Fibroblast of skin of left quadriceps (primary cell): ENCODE results near the gene GOLGA6L7.
"Not testable (repeated sequence)": the region's sequence is repeated elsewhere in the genome, so short reads cannot be mapped to it uniquely, and the experiment has no call there.

Experiments used
- DNase-seq, 2 experiments: peaks; one replicate each; pipeline ENCODE4 v3.0.0-alpha.2; 2013; ENCODE audit warnings: low read depth in 2 of 2

The GOLGA6L7 gene

DNA sequence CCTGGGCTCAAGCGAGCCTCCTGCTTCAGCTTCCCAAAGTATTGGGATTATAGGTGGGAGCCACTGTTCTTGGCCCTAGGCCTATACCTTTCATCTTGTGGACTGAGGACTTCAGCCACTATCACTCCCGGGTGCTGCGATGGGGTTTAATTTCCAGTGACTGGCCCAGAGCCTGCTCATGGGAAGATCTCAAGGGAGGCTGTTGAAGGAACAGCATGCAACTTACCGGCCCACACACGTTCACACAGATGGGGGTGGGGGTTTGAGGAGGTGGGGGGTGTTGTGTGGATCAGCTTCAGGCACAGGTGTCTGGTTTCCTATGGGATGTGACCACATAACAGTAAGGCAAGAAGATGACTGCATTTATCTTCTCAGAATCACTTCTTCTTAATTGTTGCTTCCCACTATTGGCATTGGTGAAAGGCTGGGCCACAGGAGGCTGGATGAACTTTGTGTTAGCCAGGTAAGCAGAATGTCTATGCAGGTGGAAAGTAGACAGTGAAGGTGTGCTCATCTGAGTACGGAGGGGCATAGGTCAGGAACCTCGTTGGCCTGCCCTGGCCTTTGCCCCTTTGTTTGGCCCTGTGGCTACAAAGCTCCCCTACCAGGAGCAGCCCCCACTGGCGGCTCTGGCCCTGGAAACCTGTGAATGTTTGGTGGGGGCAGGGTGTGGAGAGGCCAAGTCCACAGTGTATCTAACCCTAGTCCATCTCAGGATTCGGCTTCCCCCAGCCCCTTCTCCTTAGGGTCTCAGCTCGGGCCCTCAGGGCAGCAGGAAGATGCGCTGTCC lies 35.9 kb upstream of the GOLGA6L7 start:
- no peak for DNase-seq

- no peak for DNase-seq
Observed at GRCh38 chr15:28881600-28881999, 33.2 kb upstream of the GOLGA6L7 start.

GRCh38 chr15:28881170-28881569 lies 32.7 kb upstream of the GOLGA6L7 start:
- no peak for DNase-seq

DNA sequence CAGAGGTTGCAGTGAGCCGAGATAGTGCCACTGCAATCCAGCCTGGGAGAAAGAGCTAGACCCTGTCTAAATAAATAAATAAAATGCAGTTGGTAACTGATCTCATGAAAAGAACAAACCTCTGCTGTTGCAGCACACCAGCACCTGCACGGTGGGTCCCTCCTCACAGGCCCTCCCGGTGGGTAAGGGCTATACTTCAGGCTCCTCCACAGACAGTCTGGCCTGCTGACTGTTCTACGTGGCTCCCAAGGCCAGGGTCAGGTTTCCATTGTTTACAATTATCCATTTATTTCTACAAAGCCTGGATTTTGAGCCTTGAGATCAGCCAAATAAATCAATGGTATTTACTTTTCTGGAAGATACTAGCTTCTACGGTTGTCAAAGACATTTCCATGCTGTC lies 32.2 kb upstream of the GOLGA6L7 start:
- no peak for DNase-seq

DNA sequence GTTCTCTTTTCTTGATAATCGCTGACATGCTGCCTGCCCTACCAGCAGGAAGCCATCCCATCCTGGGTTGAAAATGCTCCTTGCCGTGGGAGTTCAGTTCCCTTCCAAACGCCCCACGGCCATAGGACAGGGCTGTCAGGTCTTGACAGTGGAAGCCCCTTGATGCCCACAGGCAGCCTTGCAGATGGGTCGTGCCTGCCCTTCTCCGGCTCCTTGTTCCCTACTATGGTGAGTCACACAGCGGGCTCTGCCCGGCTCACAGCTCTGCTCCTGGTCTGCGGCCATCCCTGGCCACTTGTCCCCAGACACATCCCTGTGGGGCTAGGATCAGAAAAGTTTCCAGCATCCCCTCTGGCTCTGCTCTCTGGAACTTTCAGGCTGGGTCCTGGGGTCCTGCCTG lies 31.1 kb upstream of the GOLGA6L7 start:
- DNase-seq: no peak

GRCh38 chr15:28878209-28878608 lies 29.8 kb upstream of the GOLGA6L7 start:
- DNase-seq: no peak

- no peak for DNase-seq
Observed at GRCh38 chr15:28876845-28877185, 28.4 kb upstream of the GOLGA6L7 start.

GRCh38 chr15:28876131-28876844 lies 27.8 kb upstream of the GOLGA6L7 start:
- no peak for DNase-seq

- DNase-seq: no peak
Observed at GRCh38 chr15:28875461-28876000, 27.1 kb upstream of the GOLGA6L7 start.

DNA sequence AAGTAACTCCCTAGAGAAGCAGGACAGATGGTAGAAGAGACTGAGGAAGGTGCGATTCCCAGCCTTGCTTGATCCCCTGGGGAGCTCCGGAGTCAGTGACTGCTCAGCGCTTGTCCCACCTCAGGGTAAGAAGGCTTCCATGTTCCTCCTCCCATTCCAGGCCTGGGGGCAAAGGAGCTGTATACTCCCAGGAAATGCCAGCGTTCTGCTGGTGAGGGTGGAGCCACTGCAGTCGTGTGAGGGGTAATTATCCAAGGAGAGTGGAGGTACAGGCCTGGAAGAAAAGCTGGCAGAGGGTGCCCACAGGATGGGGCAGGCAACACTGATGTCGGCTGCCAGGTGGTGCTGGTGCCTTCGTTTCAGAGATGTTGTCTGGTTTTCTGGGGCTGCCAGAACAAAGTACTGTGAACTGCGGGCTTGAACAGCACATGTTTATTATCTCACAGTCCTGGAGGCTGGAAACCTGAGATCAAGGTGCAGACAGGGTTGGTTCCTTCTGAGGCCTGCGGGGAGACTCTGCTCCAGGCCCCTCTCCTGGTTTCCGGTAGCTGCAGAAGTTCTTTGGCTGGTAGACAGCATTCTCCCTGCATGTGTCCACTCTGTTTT lies 25.2 kb upstream of the GOLGA6L7 start:
- DNase-seq: no peak

GRCh38 chr15:28873006-28873405 lies 24.6 kb upstream of the GOLGA6L7 start:
- DNase-seq: no peak

DNA sequence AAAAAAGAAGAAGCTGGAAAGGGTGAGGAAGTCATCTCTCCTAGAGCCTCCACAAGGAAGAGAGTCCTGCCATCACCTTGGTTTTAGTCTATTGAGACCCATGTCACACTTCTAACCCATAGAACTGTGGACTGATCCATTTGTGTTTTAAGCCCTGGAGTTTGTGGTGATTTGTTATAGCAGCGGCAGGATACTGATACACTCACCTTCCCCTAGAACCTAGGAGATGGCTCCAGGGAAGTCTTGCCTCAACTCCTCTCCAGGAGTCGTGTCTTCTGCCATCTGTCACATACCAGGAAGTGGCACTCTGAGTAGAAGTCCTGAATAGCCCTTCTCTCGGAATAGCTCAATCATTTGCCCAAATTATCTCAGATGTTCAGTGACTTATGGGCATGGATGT lies 22.7 kb upstream of the GOLGA6L7 start:
- no peak for DNase-seq

GRCh38 chr15:28868744-28869345 lies 20.4 kb upstream of the GOLGA6L7 start:
- DNase-seq: no peak

DNA sequence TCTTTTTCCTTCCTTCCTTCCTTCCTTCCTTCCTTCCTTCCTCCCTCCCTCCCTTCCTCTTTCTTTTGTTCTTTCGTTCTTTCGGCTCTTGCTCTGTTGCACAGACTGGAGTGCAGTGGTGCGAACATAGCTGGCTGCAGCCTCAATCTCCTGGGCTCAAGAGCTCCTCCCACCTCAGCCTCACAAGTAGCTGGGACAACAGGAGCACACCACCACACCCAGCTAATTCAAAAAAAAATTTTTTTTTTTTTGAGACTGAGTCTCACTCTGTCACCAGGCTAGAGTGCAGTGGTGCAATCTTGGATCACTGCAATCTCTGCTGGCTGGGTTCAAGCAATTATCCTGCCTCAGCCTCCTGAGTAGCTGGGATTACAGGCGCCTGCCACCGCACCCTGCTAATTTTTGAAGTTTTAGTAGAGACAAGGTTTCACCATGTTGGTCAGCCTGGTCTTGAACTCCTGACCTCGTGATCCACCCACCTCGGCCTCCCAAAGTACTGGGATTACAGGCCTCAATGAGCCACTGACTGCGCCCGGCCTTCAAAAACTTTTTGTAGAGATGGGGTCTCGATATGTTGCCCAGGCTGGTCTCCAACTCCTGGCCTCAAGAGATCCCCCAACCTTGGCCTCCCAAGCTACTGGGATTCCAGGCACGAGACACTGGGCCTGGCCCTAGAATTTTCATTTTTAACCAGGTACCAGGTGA lies 13.3 kb upstream of the GOLGA6L7 start:
- DNase-seq: not testable (repeated sequence)

- DNase-seq: no peak
Observed at GRCh38 chr15:28861031-28861534, 12.6 kb upstream of the GOLGA6L7 start.

DNA sequence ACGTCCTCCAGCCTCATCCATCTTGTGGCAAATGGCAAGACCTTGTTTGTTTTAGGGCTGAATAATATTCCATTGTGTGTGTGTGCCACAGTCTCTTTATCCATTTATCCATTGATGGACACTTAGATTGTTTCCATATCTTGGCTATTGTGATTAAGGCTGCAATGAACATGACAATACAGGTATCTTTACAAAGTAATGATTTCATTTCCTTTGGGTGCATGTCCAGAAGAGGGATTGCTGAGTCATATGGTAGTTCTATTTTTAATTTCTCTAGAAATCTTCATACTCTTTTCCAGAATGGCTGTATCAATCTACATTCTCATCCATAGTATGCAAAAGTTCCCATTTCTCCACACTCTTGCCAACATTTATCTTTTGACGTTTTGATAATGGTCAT lies 6.1 kb upstream of the GOLGA6L7 start:
- not testable (repeated sequence) for DNase-seq

- DNase-seq: not testable (repeated sequence)
Observed at GRCh38 chr15:28853654-28854053, 5.2 kb upstream of the GOLGA6L7 start.

DNA sequence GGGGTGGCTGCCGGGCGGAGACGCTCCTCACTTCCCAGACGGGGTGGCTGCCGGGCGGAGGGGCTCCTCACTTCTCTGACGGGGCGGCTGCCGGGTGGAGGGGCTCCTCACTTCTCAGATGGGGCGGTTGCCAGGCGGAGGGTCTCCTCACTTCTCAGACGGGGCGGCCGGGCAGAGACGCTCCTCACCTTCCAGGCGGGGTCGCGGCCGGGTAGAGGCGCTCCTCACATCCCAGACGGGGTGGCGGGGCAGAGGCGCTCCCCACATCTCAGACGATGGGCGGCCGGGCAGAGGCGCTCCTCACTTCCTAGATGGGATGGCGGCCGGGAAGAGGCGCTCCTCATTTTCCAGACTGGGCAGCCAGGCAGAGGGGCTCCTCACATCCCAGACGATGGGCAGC lies 1.3 kb upstream of the GOLGA6L7 start:
- DNase-seq: not testable (repeated sequence)

DNA sequence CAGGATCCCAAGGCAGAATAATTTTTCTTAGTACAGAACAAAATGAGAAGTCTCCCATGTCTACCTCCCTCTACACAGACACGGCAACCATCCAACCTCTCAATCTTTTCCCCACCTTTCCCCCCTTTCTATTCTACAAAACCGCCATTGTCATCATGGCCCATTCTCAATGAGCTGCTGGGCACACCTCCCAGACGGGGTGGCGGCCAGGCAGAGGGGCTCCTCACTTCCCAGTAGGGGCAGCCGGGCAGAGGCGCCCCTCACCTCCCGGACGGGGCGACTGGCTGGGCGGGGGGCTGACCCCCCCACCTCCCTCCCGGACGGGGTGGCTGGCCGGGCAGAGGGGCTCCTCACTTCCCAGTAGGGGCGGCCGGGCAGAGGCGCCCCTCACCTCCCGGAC lies 827 bp upstream of the GOLGA6L7 start:
- DNase-seq: not testable (repeated sequence)

DNA sequence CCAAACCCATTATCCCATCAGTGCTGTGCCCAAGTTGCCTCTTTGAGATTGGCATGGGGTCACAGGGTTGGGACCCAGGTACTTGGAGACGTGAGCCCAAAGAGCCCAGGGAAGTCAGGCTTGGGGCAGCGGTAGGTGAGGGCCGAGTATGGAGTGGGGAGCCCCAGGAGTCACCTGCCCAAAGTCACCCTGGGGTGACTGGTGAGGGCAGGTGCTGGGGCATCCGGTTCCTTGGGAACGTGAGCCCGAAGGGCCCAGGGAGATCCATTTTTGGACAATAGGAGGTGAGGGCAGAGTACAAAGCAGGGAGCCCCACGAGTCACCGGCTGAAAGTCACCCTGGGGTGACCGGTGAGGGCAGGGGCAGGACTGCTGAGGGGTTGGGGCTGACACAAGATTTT lies 485 bp downstream of the GOLGA6L7 start:
- not testable (repeated sequence) for DNase-seq

- DNase-seq: not testable (repeated sequence)
Observed at GRCh38 chr15:28847247-28847646, 1.2 kb downstream of the GOLGA6L7 start.
